PFSK-1 (cell line): ENCODE data around the gene CUX1.

ENCODE experiments used
- POLR2AphosphoS5 ChIP-seq: IDR thresholded peaks from 2 replicates; pipeline ENCODE4 v1.6.1; 2012; ENCODE audit warnings: low read depth, mild to moderate bottlenecking, control low read depth, low read length, moderate library complexity
- TAF1 ChIP-seq: IDR thresholded peaks from 2 replicates; pipeline ENCODE4 v1.6.1; 2012; ENCODE audit warnings: low read length, control low read depth, borderline replicate concordance; ENCODE audit not compliant: insufficient read depth
- TF ChIP-seq, protein P1 (sequence below), 2 experiments: IDR thresholded peaks; 2 replicates each; pipeline versions ENCODE4 v1.6.1 to v1.8.0; 2011 to 2012; ENCODE audit warnings: low read depth in 2 of 2, low read length in 2 of 2, control low read depth in 1 of 2, inconsistent platforms in 1 of 2, mild to moderate bottlenecking in 1 of 2, moderate library complexity in 1 of 2; ENCODE audit not compliant: insufficient read depth in 1 of 2

DNA sequence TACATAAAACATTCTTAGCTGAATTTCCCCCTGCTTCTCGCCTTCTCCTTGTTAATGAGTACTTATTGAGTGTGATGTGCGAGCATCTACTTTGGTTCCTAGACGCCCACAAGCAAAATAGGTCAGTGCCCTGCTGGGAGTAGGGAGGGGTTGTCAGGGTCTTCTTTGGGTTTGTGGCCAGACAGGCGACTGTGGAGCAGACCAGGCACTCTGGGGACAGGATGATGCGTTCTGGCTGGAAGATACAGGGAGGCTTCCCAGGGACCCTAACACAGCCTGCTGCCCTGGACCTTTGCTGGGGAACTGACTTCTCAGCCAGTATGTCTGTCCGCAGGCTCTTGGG, 227.2 kb downstream of the CUX1 start:
- TF ChIP-seq TAF1 (no peak), POLR2AphosphoS5 (no peak)
- TF ChIP-seq, protein P1, sequence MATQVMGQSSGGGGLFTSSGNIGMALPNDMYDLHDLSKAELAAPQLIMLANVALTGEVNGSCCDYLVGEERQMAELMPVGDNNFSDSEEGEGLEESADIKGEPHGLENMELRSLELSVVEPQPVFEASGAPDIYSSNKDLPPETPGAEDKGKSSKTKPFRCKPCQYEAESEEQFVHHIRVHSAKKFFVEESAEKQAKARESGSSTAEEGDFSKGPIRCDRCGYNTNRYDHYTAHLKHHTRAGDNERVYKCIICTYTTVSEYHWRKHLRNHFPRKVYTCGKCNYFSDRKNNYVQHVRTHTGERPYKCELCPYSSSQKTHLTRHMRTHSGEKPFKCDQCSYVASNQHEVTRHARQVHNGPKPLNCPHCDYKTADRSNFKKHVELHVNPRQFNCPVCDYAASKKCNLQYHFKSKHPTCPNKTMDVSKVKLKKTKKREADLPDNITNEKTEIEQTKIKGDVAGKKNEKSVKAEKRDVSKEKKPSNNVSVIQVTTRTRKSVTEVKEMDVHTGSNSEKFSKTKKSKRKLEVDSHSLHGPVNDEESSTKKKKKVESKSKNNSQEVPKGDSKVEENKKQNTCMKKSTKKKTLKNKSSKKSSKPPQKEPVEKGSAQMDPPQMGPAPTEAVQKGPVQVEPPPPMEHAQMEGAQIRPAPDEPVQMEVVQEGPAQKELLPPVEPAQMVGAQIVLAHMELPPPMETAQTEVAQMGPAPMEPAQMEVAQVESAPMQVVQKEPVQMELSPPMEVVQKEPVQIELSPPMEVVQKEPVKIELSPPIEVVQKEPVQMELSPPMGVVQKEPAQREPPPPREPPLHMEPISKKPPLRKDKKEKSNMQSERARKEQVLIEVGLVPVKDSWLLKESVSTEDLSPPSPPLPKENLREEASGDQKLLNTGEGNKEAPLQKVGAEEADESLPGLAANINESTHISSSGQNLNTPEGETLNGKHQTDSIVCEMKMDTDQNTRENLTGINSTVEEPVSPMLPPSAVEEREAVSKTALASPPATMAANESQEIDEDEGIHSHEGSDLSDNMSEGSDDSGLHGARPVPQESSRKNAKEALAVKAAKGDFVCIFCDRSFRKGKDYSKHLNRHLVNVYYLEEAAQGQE (IDR thresholded peaks at IDR 0.05; ENCODE audit: insufficient read depth in 1 of 2, low read depth in 2 of 2, low read length in 2 of 2): no peak
